ENCODE measurements around the gene SSUH2. TPM values are rescaled to one million over a fixed set of nuclear protein-coding genes. Genes with fewer than 3 reads are reported as not detected.

The SSUH2 gene
- total and polyA plus RNA-seq, 7 experiments from 2014 or later, result not detected

GRCh38 chr3:8648909-8649741 lies 4.5 kb upstream of the SSUH2 start:
- Histone ChIP-seq H3K4me1 (ENCODE audit: control insufficient read depth in 2 of 2, insufficient read depth in 2 of 2, low read length in 2 of 2) (no peaks in the 10 kb centered on the region), H3K27ac (ENCODE audit: low read depth, low read length) (no peak overlapping the region), H3K27me3 (ENCODE audit: control insufficient read depth in 2 of 2, insufficient read depth in 2 of 2, low read length in 2 of 2) (no peaks in the 10 kb centered on the region), H3K4me3 (ENCODE audit: low read length) (no peak overlapping the region), H3K9me3 (ENCODE audit: control insufficient read depth in 2 of 3, low read length in 3 of 3) (no peaks in the 10 kb centered on the region), H3K36me3 (ENCODE audit: control insufficient read depth in 2 of 3, insufficient read depth in 3 of 3, low read length in 3 of 3) (no peaks in the 10 kb centered on the region)
- peaks cover 0 to 1% (median 0%) of the 10 kb centered on the region in 5 donors for H3K36me3 Mint-ChIP-seq
- ChIA-PET POLR2A (no interaction called here), CTCF (interaction anchor here (0.6 kb wide), 1 partner anchor 30 kb away, joined by 4 read pairs; no protein-coding TSS in a partner anchor)
- intact Hi-C loops (cut with micrococcal nuclease), result no loop called here
- H3K27ac Mint-ChIP-seq, result no peak overlapping the region
- H3K4me3 Mint-ChIP-seq, result no peak overlapping the region
- H3K9me3 Mint-ChIP-seq, result peaks cover 0 to 7% (median 0%) of the 10 kb centered on the region in 11 donors
- no peaks in the 10 kb centered on the region for H3K4me1 Mint-ChIP-seq
- DNase-seq (no peak), ATAC-seq (no peak)
- H3K27me3 Mint-ChIP-seq, result peaks cover 3 to 34% (median 19%) of the 10 kb centered on the region in 5 donors

- Mint-ChIP-seq H3K36me3 (no peaks in the 10 kb centered on the region), H3K4me3 (no peak overlapping the region), H3K4me1 (no peaks in the 10 kb centered on the region), H3K27ac (no peak overlapping the region), H3K9me3 (peaks cover 0 to 5% (median 0%) of the 10 kb centered on the region in 11 donors), H3K27me3 (peaks cover 6 to 36% (median 17%) of the 10 kb centered on the region in 5 donors)
- CTCF ChIA-PET, result no interaction called here
- POLR2A ChIA-PET, result no interaction called here
- Histone ChIP-seq H3K27me3 (ENCODE audit: control insufficient read depth in 2 of 2, insufficient read depth in 2 of 2, low read length in 2 of 2) (no peaks in the 10 kb centered on the region), H3K4me3 (ENCODE audit: low read length) (no peak overlapping the region), H3K4me1 (ENCODE audit: control insufficient read depth in 2 of 2, insufficient read depth in 2 of 2, low read length in 2 of 2) (no peaks in the 10 kb centered on the region), H3K36me3 (ENCODE audit: control insufficient read depth in 2 of 3, insufficient read depth in 3 of 3, low read length in 3 of 3) (no peaks in the 10 kb centered on the region), H3K27ac (ENCODE audit: low read depth, low read length) (no peak overlapping the region), H3K9me3 (ENCODE audit: control insufficient read depth in 2 of 3, low read length in 3 of 3) (no peaks in the 10 kb centered on the region)
- ATAC-seq (no peak), DNase-seq (no peak)
- intact Hi-C loops (cut with micrococcal nuclease), result no loop called here
Measured at GRCh38 chr3:8647137-8647985, 2.8 kb upstream of the SSUH2 start.

- no peak overlapping the region for H3K4me3 ChIP-seq (ENCODE audit: low read length)
- intact Hi-C loops (cut with micrococcal nuclease), result no loop called here
- ATAC-seq (no peak), DNase-seq (no peak)
- H3K4me1 ChIP-seq (ENCODE audit: control insufficient read depth in 2 of 2, insufficient read depth in 2 of 2, low read length in 2 of 2), result no peaks in the 10 kb centered on the region
- H3K4me3 Mint-ChIP-seq, result no peak overlapping the region
- ChIA-PET POLR2A (no interaction called here), CTCF (no interaction called here)
- H3K9me3 Mint-ChIP-seq, result peaks cover 0 to 5% (median 0%) of the 10 kb centered on the region in 11 donors
- H3K36me3 Mint-ChIP-seq, result no peaks in the 10 kb centered on the region
- no peak overlapping the region for H3K27ac Mint-ChIP-seq
- H3K27me3 Mint-ChIP-seq, result peaks cover 5 to 32% (median 10%) of the 10 kb centered on the region in 5 donors
- H3K36me3 ChIP-seq (ENCODE audit: control insufficient read depth in 2 of 3, insufficient read depth in 3 of 3, low read length in 3 of 3), result no peaks in the 10 kb centered on the region
- H3K9me3 ChIP-seq (ENCODE audit: control insufficient read depth in 2 of 3, low read length in 3 of 3), result no peaks in the 10 kb centered on the region
- no peak overlapping the region for H3K27ac ChIP-seq (ENCODE audit: low read depth, low read length)
- H3K4me1 Mint-ChIP-seq, result no peaks in the 10 kb centered on the region
- H3K27me3 ChIP-seq (ENCODE audit: control insufficient read depth in 2 of 2, insufficient read depth in 2 of 2, low read length in 2 of 2), result no peaks in the 10 kb centered on the region
Measured at GRCh38 chr3:8646313-8646938, 1.8 kb upstream of the SSUH2 start.

- peaks cover 5 to 37% (median 10%) of the 10 kb centered on the region in 5 donors for H3K27me3 Mint-ChIP-seq
- no peaks in the 10 kb centered on the region for H3K27me3 ChIP-seq (ENCODE audit: control insufficient read depth in 2 of 2, insufficient read depth in 2 of 2, low read length in 2 of 2)
- ATAC-seq, result no peak
- no peak overlapping the region for H3K27ac ChIP-seq (ENCODE audit: low read depth, low read length)
- no peaks in the 10 kb centered on the region for H3K9me3 ChIP-seq (ENCODE audit: control insufficient read depth in 2 of 3, low read length in 3 of 3)
- ChIA-PET POLR2A (no interaction called here), CTCF (no interaction called here)
- no peak overlapping the region for H3K4me3 Mint-ChIP-seq
- H3K27ac Mint-ChIP-seq, result no peak overlapping the region
- no peak for DNase-seq
- intact Hi-C loops (cut with micrococcal nuclease), result no loop called here
- no peaks in the 10 kb centered on the region for H3K4me1 Mint-ChIP-seq
- peaks cover 0 to 5% (median 0%) of the 10 kb centered on the region in 11 donors for H3K9me3 Mint-ChIP-seq
- H3K4me3 ChIP-seq (ENCODE audit: low read length), result no peak overlapping the region
- H3K36me3 Mint-ChIP-seq, result no peaks in the 10 kb centered on the region
- no peaks in the 10 kb centered on the region for H3K4me1 ChIP-seq (ENCODE audit: control insufficient read depth in 2 of 2, insufficient read depth in 2 of 2, low read length in 2 of 2)
- H3K36me3 ChIP-seq (ENCODE audit: control insufficient read depth in 2 of 3, insufficient read depth in 3 of 3, low read length in 3 of 3), result no peaks in the 10 kb centered on the region
Measured at GRCh38 chr3:8645712-8646111, 1.1 kb upstream of the SSUH2 start.

- POLR2A ChIA-PET, result interaction anchor here (0.7 kb wide), 1 partner anchor 1684 kb away, joined by 3 read pairs; no protein-coding TSS in a partner anchor
- H3K9me3 ChIP-seq (ENCODE audit: control insufficient read depth in 2 of 3, low read length in 3 of 3), result no peaks in the 10 kb centered on the region
- no peaks in the 10 kb centered on the region for H3K36me3 ChIP-seq (ENCODE audit: control insufficient read depth in 2 of 3, insufficient read depth in 3 of 3, low read length in 3 of 3)
- no peak overlapping the region for H3K27ac ChIP-seq (ENCODE audit: low read depth, low read length)
- ATAC-seq, result no peak
- H3K27ac Mint-ChIP-seq, result no peak overlapping the region
- CTCF ChIA-PET, result no interaction called here
- no peak overlapping the region for H3K4me3 ChIP-seq (ENCODE audit: low read length)
- peaks cover 0 to 2% (median 0%) of the 10 kb centered on the region in 11 donors for H3K9me3 Mint-ChIP-seq
- no peaks in the 10 kb centered on the region for H3K36me3 Mint-ChIP-seq
- H3K4me3 Mint-ChIP-seq, result no peak overlapping the region
- no peak for DNase-seq
- no peaks in the 10 kb centered on the region for H3K27me3 ChIP-seq (ENCODE audit: control insufficient read depth in 2 of 2, insufficient read depth in 2 of 2, low read length in 2 of 2)
- intact Hi-C loops (cut with micrococcal nuclease), result no loop called here
- H3K27me3 Mint-ChIP-seq, result peaks cover 0 to 24% (median 8%) of the 10 kb centered on the region in 5 donors
- no peaks in the 10 kb centered on the region for H3K4me1 Mint-ChIP-seq
- no peaks in the 10 kb centered on the region for H3K4me1 ChIP-seq (ENCODE audit: control insufficient read depth in 2 of 2, insufficient read depth in 2 of 2, low read length in 2 of 2)
Measured at GRCh38 chr3:8643693-8644365, 769 bp downstream of the SSUH2 start.

- H3K9me3 ChIP-seq (ENCODE audit: control insufficient read depth in 2 of 3, low read length in 3 of 3), result no peaks in the 10 kb centered on the region
- ChIA-PET CTCF (no interaction called here), POLR2A (no interaction called here)
- Mint-ChIP-seq H3K36me3 (no peaks in the 10 kb centered on the region), H3K27ac (no peak overlapping the region), H3K4me3 (no peak overlapping the region), H3K9me3 (peaks cover 0 to 5% (median 0%) of the 10 kb centered on the region in 11 donors), H3K4me1 (no peaks in the 10 kb centered on the region), H3K27me3 (peaks cover 0 to 31% (median 9%) of the 10 kb centered on the region in 5 donors)
- H3K4me1 ChIP-seq (ENCODE audit: control insufficient read depth in 2 of 2, insufficient read depth in 2 of 2, low read length in 2 of 2), result no peaks in the 10 kb centered on the region
- intact Hi-C loops (cut with micrococcal nuclease), result no loop called here
- H3K27me3 ChIP-seq (ENCODE audit: control insufficient read depth in 2 of 2, insufficient read depth in 2 of 2, low read length in 2 of 2), result no peaks in the 10 kb centered on the region
- H3K27ac ChIP-seq (ENCODE audit: low read depth, low read length), result no peak overlapping the region
- no peaks in the 10 kb centered on the region for H3K36me3 ChIP-seq (ENCODE audit: control insufficient read depth in 2 of 3, insufficient read depth in 3 of 3, low read length in 3 of 3)
- ATAC-seq, result no peak
- DNase-seq, result no peak
- H3K4me3 ChIP-seq (ENCODE audit: low read length), result no peak overlapping the region
Measured at GRCh38 chr3:8642001-8642400, 2.6 kb downstream of the SSUH2 start.
